Stimulated activated CD8-positive, alpha-beta memory T cell treated with anti-CD3 and anti-CD28 coated beads, Interleukin-12 subunit alpha, Interleukin-12 subunit beta, amount 100 ng/mL, for 24 hours (primary cell): ENCODE data around the gene AKT3.
"Not testable (repeated sequence)": the region's sequence is repeated elsewhere in the genome, so short reads cannot be mapped to it uniquely, and the experiment has no call there.

Source experiments
- DNase-seq: peaks from one replicate; pipeline ENCODE4 v3.0.0-alpha.2; 2020; ENCODE audit errors: extremely low read depth

AKT3 gene

DNA sequence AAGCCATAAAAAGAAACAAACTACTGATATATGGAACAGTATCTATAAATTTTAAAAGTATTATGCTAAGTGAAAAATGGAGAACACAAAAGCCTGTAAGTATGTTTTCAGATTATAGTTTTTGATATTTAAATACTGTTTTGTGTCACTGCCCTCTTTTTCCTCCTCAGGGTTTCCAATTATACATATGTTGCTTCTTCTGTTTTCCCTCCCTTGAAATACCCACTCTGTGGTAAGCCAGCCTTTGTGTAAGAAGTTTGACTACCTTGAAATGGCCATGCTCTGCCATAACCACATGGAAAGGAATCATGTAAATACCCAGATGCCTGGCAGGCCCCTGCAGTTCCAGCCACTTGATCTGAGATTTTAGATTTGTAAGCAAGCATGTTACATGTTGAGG is 248.3 kb downstream of the AKT3 start:
- no peak for DNase-seq

DNA sequence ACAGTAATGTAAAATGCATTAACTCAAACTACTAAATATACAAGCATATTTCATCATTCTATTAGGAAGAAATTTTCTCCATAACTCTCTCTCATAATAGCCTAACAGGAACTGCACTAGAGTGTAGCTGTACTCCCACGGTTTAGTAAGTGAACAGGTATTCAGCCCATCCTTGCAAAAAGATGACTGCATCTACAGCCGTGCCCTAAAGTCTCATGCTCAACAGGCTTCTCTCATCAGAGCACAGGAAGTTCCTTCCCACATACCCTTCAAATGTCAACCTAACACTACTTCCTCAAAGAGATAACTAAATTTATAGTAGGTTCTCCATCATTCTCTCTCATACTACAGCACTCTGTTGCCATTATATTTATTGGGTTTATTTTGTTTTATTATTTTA is 251.6 kb downstream of the AKT3 start:
- no peak for DNase-seq

DNA sequence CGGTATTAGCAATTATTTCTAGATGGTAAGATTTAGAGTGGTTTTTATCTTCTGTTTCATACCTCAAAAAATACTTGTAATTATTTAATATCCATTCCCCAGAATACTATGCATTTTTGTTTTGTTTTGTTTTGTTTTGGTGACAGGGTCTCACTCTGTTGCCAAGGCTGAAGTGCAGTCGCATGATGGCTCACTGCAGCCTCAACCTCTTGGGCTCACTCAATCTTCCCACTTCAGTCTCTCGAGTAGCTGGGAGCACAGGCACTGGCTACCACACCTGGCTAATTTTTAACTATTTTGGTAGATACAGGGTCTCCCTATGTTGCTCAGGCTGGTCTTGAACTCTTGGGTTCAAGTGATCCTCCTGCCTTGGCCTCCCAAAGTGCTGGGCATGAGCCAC is 252.7 kb downstream of the AKT3 start:
- DNase-seq: no peak

DNA sequence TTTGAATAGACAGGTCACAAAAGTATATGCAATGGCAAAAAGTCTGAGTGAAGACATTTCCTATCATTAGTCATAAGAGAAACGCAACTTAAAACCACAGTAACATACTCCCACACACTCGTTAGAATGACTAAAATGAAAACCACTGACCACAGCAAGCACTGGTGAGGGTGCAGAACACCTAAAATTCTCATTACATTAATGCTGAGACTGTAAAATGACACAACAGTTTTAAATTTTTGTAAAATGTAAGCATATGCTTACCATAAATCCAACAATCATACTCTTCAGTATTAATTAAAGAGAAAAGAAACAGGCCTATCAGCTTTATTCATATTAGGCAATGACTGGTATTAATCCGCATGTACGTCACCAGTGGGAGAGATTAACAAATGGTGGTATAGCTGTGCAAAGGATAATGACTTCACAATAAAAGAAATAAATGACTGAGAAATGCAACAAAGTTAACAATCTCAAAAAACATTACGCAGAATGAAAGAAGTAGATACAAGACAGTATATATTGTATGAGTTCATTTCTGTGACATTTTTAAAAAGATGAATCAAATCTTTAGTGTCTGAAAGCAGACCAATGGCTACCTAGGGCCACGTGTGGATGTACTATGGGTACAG is 253.5 kb downstream of the AKT3 start:
- no peak for DNase-seq

DNA sequence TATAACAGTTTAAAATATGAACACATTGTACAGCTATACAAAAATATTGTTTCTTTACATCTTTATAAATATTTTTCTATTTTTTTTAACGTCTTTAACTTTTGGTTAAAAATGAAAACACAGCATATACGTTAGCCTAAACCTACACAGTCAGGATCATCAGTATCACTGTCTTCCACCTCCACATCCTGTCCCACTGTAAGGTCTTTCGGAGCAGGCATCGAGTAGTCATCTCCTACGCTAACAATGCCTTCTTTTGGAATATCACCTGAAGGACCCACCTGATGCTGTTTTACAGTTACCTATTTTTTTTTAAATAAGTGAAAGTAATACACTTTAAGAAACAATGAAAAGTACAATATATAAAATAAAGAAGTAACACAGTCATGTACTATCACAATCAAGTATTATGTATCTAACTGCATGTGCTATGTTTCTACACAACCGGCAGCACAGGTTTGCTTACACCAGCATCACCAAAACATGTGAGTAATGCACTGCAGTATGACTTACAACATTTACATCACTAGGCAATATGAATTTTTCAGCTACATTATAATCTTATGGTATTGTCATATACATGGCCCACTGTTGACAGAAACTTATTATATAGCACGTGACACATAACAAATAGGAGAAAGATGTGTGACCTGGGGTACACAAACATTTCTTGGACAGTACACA is 254.4 kb downstream of the AKT3 start:
- DNase-seq: no peak

DNA sequence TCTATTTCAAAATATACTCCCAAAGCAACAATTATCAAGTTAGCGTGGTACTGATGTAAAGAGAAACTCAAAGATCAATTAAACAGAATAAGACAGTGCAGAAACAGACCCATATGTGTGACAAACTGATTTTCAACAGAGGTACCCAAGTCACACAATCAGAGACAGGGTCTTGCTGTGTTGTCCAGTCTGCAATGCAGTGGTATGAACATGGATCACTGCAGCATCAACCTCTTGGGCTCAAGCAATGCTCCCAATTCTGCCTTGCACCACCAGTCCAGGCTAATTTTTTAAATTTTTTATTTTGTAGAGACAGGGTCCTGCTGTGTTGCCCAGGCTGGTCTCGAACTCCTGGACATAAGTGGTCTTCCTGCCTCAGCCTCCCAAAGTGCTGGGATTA is 255.6 kb downstream of the AKT3 start:
- no peak for DNase-seq

DNA sequence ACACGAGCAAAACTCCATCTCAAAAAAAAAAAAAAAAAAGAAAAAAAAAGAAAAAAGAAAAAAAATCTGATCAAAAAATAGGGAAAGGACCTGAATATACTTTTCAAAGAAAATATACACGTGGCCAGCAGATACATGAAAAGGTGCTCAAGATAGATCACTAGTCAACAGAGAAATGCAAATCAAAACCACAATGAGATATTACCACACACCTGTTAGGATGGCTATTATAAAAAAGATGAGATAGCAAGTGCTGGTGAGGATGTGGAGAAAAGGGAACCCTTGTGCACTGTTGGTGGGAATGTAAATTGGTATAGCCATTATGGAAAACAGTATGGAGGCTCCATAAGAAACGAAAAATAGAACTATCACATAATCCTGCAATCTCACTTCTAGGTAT is 260.8 kb downstream of the AKT3 start:
- not testable (repeated sequence) for DNase-seq

DNA sequence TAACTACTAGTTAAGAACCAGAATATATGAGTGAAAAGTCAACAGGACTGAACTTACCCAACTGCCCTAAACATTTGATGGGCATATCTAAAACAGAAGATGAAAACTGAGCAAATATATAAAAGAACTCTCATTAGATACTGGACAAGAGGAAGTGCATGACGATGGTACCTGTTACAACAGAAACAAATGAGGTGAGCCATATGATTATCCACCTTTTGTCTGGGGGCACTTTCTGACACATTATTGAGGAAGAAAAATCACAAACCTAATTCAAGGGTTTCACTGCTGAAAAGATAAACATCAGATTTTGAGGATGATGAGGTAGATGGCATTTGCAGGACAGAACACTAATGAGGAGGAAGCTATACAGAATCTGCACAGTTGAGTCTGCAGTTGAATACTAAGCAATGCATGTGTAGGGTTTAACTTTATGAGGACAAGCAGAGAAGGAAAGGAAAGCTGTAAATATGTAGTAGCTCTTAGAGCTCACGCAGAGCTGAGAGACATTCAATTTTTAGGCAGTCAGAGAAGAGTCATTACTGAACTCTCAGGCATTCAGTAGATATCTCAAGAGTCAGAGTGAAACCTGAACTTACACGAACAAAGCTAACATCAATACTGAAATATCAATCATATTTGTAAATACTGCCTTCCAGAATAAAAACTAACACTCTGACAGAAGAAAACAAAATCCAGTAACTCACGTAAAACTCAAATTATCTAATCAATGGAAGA is 262.1 kb downstream of the AKT3 start:
- DNase-seq: no peak

DNA sequence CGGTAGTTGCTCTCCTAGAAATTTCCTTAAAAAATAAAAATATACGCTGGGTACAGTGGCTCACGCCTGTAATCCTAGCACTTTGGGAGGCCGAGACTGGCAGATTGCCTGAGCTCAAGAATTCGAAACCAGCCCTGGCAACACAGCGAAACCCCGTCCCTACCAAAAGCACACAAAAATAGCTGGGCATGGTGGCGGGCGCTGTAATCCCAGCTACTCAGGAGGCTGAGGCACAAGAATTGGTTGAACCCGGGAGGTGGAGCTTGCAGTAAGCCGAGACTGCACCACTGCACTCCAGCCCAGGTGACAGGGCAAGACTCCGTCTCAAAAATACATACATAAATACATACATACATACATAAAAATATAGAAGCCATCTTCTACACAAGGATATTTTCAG is 262.8 kb downstream of the AKT3 start:
- DNase-seq: no peak

DNA sequence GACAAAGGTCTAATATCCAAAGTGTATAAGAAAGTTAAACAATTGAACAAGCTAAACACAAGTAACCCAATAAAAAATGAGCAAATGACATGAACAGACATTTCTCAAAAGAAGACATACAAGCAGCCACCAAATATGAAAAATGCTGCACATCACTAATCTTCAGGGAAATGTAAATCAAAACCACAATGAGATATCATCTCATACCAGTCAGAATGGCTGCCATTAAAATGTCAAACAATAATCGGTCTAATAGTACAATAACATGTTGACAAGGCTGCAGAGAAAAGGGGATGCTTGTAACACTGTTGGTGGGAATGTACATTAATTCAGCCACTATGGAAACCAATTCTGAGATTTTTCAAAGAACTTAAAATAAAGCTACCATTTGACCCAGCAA is 264.1 kb downstream of the AKT3 start:
- DNase-seq: no peak

DNA sequence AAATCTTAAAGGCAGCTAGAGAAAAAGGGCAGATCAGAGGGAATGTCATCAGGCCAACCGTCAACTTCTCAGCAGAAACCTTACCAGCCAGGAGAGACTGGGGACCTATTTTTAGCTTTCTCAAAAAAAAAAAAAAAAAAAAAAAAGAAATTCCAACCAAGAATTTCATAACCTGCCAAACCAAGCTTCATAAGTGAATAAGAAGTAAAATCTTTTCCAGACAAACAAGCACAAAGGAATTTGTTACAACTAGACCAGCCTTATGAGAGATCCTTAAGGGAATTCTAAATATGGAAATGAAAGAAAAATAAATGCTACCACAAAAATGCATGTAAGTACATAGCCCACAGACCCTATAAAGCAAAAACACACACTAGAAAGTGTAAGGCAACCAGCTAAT is 267.7 kb downstream of the AKT3 start:
- no peak for DNase-seq

DNA sequence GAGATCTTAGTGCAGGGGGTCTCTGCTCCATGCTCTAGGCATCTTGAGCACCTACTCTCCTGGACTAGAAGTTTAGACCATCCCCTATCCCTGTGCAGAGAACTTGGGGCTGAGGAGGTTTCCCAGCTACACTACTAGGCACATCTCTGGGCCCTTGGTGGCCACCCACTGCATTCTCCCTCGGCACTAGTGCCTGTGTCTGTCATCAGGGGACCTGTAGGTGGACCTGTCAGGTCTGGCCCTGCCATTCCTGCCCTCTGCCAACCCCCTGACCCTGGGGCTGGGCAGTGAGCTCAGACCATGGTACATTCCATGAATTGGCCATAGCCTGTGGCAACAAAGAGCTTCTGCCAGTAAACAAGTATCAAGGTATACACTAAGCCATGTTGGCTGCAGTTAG is 269.1 kb downstream of the AKT3 start:
- DNase-seq: no peak

DNA sequence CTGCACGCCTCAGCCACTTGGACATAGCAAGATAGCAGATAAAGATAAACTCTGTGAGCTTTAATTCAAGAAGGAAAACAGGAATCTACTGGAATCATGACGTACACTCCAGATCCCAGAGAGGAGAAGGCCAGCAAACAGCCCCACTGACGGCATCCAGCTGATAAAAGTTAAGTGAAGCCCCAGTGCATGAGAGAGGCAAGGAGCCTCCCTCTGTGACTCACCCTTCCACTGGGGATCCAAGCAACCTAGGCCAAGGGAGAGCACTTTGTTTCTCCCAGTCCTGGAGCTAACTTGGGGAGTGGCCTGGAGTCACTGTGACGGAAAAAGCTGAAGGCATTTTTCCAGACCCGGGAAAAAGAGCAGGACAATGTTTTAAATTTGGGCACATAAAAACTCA is 270.0 kb downstream of the AKT3 start:
- no peak for DNase-seq

DNA sequence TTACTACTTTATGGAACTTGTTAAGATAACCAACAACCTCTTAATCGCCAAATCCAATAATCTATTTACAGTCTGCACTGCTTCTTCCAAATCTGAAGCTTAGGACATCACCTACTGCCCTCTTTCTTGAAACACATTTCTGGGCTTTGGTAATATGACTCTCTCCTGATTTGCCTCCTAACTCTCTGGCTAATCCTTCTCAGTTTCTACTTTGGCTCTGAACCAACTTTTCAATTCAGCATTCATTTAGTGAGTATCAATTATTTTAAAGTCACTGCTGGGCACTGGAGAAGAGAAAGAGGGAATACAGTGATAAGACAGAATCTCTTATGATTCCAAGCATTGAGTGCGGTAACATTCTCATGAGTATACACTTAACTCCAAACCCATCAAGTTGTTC is 275.0 kb downstream of the AKT3 start:
- no peak for DNase-seq

DNA sequence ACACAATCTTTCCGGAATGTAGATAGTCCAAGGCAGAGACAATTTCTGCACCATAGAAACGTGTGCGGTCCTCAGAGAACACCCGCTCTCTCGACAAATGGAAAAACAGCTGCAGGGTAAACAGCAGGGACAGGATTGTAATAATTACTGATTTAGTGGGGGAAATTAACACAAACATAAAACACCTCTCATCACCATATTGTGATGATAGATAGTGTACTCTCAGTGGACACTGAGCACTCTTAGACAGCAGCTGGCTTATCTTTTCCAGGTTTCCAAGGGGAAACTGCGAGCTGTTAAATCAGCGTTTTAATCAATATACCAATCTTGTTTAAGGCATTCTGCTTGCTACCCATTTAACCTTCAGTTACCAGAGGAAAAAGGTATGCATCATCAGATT is 277.1 kb downstream of the AKT3 start:
- DNase-seq: no peak

DNA sequence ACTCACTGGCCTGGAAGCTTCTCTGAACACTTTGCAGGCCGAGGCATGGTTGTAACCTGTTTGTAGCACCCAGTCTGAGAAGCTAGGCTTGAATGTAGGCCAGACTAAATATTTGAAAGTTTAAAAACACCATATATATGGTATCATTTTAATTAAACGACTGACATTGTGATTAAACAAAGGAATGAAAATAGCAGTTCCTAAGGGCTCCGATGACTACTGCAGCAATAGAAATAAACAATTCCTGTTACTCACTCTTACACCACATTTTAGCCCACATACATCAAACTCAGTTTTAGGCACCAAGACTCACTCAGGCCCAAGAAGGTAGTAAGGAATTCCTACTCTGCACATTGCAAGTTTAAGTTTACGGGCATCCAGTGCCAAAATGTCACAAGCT is 281.2 kb downstream of the AKT3 start:
- no peak for DNase-seq

DNA sequence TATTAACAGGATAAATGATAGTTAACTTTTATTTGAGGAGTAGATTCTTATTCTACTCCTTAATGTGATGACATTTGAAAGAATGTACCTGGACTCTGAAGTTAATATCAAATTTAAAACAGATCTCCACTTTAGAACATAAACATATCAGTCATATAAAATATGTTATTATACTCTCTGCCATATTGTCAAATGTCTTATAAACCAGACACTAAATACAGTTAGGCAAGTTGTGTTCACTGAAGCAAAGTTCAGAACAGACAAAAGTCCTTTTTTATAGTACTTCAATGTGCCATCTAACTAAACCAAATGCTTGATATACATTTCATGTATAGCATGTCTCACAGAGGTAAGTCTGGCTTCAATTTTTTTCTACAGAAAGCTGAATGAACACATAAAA is 285.2 kb downstream of the AKT3 start:
- DNase-seq: no peak

DNA sequence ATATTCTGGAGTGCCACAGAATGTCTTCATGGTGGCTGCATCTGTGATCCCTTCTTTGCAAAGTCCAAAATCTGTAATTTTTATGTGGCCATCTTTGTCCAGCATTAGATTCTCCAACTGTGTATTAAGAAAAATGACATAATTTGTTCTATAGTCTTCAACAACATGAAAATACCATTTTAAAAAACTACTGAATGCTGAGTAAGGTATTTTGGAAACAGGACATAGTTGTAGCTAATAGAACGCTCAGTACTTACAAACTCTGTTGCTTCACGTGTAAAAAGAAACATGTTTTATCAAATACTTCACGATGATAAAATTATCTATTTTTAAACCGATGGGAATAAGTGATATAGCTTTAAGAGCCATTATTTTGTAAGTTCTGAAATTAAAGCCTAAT is 286.3 kb downstream of the AKT3 start:
- DNase-seq: no peak

DNA sequence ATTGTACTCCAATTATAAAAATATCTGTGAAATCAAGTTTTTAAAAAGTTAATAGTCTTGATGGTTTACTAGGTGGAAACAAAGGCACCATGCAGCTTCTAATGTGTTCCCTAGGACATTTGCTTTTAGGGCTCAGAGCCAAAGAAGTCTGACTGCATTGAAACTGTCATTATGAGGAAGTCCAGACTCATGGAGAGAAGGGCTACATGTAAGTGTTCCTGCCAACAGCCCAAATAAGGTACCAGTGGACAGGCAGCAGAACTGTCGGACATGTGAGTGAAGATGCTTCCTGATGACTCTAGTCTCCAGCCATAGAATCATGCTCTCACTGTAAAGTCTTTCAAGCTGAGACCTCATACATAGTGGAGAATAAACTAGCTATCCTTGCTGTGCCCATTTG is 287.6 kb downstream of the AKT3 start:
- no peak for DNase-seq

DNA sequence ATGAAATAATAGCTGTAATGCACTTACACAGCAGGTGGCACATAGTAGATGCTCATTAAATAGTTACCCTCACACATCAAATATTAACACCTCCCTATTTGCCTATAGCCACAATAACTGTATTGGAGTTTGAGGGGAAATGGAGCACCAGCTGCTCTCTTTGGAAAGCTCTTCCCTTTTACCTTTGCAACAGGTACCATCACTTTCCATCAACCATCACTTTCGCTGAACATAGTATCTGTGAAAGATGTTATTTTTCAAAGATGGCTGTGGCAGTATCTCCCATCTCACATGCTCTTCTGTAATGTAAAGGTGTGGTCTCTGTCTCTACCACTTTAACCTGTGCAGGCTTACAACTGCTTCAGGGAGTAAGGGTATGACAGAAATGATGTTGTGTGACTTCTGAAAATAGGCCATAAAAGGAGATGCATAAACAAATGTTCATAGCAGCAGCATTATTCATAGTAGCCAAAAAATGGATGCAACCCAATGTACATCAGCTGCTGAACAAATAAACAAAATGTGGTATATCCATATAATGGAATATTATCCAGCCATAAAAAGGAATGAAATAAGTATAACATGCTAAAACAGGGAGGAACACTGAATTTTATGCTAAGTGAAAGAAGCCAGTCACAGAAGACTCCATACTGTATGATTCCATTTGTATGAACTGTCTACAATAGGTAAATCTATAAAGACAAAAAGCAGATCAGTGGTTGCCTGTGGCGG is 288.3 kb downstream of the AKT3 start:
- no peak for DNase-seq

DNA sequence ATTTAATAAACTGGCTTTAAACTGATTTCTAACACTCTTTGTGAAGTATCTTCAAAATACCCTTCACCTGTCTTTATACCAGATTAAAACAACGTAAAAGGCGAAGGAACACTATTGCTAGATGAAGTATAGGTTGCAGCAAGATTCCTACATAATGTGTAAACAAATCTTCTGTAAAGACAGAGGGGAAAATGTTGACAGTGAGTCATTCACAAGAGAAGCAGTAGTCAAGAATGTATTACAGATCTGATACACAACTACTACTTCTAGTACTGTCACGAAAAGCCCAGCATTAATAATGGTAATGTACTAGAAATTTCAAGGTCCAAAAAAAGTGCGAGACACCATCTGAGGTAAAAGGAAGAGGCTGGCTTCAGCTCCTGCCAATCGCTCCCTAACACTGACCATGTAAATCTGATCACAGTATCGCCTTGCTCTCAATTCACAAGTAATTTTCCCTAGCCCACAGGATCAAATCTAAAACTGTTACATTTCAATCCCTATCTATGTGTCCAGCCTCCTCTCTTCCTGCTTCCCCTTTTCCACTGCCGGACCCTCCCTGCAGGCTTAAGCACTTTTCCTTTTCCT is 290.4 kb downstream of the AKT3 start:
- DNase-seq: no peak

DNA sequence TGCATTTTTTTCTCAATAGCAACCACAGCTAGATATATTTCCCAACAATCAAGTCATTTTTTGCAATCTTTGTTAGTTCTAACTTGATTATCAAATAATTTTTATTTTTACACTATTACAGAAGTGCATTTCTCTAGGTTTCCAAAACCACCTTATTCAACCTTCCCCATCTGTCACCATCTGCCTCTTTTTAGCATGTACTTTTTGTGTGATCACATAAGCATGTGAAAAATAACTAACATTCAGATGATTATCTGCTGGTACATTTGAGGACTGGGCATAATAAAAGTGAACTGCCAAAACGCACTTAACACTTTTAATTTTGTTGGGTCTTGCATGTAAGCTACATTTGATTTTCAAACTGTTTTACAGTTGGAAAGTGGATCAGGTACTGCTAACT is 291.5 kb downstream of the AKT3 start:
- no peak for DNase-seq
